ENCODE results near the gene GKN2.
A peak's percentile ranks its signal among the peaks of the same experiment; 100 is the strongest.
"Not testable (repeated sequence)": the region's sequence is repeated elsewhere in the genome, so short reads cannot be mapped to it uniquely, and the experiment has no call there.

Gene GKN2

DNA sequence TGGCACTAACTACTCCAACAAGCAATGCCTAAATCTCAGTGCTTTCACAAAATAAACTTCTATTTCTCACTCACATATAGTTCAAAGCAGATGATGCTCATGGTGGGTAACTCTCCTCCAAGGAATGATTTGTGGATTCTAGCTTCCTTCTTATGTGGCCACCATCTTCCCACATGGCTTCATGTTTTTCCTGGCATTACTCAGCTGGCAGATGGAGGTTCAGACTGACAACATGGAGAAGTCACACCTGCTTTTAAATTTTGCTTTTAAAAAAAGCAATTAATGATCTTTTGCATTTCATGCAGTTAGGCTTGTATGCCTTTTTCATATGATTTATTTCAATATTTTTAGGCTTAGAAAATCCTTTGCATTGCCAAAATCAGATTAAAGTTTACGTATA is 6.3 kb upstream of the GKN2 start:
- no peak for DNase-seq

GRCh38 chr2:68955432-68955831 is 2.7 kb upstream of the GKN2 start:
- not testable (repeated sequence) for DNase-seq

DNA sequence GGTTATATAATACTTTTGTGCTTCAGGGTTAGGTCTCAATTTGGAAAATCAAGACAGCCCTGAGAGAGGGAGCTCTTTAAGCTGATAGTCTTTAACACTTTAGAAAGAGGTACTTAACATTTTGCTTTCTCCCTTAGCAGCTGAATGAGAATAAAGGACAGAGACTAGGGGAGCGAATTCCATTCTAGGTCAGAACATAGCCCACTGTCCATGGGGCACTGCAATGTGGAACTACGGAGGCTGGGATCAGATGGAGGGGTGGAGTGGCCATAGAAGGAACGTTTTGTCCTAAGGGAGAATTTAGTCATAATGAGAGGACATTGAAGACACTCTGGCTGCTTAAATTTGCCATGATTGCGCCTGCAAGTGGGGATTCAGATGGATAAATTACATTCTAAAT is 794 bp downstream of the GKN2 start:
- no peak for DNase-seq

- no peak for DNase-seq
Observed at GRCh38 chr2:68948710-68949109, 4.0 kb downstream of the GKN2 start.

DNA sequence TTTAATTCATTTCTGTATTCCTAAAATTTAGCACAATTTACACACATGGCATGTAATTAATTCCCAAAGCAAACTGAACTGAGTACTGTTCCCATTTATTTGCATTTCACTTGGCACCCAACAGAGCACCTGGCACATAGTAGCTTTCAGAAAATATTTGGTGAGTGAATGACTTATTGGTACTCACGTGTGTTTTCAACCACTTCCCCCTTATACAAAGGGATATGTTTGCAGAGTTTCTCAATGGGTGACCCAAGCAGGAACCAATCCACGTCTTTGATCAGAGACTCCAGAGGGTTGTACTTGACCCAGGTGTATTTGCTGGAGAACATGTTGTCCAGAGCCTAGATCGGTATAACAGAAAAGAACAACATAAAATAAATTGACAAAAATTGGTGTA is 6.6 kb downstream of the GKN2 start:
- peak; percentile 73 for DNase-seq

GRCh38 chr2:68943581-68944568 is 8.8 kb downstream of the GKN2 start:
- DNase-seq, result peak; percentile 50

DNA sequence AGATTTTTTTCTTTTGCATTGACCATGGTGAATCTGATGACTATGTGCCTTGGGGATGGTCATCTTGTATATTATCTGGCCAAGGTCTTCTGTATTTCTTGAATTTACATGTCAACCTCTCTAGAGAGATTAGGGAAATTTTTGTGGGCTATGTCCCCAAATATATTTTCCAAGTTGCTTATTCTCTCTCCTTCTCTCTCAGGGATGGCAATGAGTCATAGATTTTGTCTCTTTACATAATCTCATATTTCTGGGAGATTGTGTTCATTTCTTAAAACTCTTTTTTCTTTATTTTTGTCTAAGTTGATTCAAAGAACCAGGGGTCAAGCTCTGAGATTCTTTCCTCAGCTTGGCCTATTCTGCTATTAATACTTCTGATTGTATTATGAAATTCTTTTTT is 9.9 kb downstream of the GKN2 start:
- DNase-seq, result no peak

- no peak for DNase-seq
Observed at GRCh38 chr2:68940369-68940768, 12.3 kb downstream of the GKN2 start.

GRCh38 chr2:68939962-68940361 is 12.7 kb downstream of the GKN2 start:
- no peak for DNase-seq

GRCh38 chr2:68938938-68939337 is 13.8 kb downstream of the GKN2 start:
- no peak for DNase-seq

DNA sequence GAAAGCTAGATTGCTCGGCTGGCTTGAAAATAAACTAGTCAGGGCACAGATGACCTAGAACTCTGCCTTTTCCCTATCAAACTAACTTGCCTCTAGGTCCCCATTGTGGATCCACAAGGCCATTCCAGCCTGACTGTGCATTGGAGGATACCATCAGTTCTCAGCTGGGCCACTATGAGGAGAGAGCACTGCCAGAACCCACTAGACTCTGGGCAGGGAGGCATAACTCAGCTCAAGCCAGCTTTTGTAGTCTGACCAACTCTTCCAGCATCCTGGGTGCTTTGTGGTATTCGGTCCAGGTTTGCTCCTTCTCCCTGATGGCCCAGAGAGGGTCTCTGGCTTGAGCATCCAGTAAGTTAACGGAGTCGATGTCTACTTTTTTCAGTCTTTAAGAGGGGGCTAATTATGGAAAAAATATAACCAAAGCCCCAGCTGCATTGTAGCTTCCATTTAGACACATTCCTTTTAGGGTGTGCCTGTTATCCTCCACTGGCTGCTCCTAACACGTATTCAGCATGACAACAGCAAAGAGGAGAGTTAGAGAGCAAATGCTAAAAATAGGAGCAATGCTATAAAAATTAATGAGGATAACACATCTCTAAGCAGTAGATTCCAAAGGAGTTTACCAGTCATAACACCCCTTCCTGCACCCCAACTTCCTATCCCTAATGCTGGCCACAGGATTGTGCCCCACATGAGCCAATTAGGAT is 15.2 kb downstream of the GKN2 start:
- DNase-seq, result no peak

GRCh38 chr2:68936889-68937288 is 15.8 kb downstream of the GKN2 start:
- DNase-seq, result no peak

DNA sequence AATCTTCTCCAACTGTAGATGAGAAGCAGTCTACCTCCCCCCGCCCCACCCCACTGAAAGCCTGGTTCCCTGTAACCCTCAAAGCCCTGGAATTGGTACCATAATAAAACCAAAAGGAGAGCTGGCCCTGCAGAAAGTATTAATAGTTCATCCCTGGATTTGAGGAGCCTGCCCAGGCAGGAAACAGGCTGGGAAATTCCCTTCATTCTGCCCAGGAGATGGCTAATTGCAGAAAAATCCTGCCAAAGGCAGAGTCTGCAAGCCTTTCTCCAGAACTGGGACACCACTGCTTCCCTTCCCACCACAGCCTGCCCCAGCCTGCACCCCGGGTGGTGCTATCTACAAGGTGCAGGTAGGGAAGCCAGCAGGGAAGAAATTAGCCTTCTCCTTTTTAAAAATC is 16.3 kb downstream of the GKN2 start:
- no peak for DNase-seq

DNA sequence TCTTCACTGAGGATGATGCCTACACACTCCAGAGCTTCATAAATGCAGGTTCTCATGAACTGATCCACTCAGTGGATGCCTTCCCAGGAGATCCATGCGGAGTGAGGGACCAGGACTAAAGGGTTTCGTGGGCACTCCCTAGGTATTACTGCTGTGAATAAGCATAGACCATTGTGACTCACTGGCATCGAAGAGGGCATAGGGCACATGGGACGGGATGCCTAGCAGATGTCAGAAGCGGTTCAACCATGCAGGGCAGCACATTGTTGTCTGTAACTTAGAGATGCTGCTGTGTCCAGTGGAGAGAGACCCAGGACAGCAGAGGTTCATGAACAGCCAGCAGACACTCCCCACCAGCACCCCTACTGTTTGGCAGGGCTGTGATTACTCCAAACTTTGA is 17.2 kb downstream of the GKN2 start:
- DNase-seq, result no peak

DNA sequence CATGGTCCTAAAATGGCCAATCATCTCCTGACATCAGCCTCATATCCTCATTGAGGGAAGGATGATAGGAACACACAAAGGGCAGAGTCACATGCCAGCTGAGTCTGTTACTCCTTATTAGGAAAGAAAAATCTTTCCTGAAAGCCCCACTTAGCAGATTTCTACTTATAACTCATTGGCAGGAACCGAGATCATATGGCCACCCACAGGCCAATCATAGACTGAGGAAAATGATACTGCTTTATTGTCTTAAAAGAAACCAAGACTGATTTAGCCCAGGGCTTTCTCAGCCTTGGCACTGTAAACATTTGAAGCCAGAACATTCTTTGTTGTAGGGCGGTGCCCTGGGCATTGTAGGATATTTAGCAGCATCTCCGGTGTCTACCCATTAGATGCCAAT is 18.7 kb downstream of the GKN2 start:
- DNase-seq, result no peak

DNA sequence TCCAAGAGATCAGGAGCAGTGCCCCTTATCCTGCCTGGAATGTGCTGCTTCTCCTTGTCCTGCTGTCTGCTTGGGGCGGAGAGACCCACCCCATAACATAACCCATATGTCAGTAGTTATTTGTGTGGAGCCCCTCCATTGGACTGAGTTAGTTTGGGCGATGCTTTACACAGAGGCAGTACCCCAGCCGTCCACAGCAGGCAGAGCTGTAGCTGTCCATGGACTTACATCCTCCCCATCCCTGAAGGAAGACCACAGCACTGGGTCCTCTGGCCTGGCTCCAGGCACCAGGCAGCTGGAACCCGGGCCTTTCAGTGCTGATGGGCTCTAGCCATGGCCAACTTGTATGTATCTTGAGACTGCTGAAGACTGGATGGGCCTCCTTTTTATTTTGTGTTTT is 20.3 kb downstream of the GKN2 start:
- DNase-seq, result no peak

GRCh38 chr2:68931799-68932198 is 20.9 kb downstream of the GKN2 start:
- DNase-seq, result no peak

DNA sequence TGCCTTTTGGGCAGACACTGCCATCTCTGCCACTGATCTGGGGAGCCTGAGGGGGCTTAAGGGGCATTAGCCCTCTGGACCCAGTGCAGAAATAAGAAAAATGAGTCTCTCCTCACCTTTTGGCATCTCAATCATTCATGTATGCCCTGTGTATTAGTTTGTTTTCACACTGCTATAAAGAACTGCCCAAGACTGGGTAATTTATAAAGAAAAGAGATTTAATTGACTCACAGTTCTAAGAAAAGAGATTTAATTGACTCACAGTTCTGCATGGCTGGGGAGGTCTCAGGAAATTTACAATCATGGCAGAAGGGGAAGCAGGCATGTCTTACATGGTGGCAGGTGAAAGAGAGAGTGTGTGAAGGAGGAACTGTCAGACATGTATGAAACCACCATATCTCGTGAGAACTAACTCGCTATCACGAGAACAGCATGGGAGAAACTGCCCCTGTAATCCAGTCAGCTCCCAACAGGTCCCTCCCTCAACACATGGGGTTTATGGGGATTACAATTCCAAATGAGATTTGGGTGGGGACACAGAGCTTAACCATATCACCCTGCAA is 21.5 kb downstream of the GKN2 start:
- DNase-seq, result no peak

DNA sequence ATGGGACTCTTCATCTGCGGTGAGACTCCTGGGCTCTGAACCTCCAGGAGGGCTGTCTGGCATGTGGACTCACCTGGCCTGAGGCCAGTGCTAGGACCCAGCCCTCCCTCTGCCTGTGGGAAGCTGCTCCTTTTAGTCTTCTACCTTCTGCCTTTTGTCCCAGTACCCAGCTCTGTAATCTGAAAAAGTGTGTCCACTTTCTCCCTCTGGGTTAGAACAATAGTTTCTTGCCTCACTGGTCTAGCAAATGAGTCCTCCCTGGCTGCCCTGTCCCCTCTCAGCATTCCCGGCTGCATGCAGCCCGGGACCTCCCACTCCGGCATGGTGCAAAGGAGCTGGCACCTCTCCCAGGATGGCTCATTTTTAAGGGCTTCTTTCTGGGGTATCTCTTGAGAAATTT is 25.9 kb downstream of the GKN2 start:
- no peak for DNase-seq

- peak; percentile 8 for DNase-seq
Observed at GRCh38 chr2:68925295-68925896, 27.3 kb downstream of the GKN2 start.

DNA sequence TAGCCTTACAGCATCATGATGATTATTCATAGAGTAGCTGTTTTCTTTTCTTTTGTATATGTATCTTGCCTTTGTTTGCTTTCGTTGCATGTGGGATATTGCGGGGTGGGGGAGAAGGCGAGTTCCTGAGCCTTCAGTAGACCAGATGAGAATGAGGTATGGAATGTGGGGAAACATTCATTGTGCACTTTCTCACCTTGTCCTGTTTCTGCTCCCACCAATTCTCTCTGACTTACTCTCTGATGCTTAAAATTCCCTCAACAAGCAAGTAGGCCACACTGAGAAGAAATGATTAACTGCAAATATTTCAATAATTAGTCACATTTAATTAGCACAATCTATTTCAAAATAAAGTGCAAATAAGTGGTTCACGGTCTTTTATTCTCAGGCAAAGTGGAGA is 31.0 kb downstream of the GKN2 start:
- no peak for DNase-seq

DNA sequence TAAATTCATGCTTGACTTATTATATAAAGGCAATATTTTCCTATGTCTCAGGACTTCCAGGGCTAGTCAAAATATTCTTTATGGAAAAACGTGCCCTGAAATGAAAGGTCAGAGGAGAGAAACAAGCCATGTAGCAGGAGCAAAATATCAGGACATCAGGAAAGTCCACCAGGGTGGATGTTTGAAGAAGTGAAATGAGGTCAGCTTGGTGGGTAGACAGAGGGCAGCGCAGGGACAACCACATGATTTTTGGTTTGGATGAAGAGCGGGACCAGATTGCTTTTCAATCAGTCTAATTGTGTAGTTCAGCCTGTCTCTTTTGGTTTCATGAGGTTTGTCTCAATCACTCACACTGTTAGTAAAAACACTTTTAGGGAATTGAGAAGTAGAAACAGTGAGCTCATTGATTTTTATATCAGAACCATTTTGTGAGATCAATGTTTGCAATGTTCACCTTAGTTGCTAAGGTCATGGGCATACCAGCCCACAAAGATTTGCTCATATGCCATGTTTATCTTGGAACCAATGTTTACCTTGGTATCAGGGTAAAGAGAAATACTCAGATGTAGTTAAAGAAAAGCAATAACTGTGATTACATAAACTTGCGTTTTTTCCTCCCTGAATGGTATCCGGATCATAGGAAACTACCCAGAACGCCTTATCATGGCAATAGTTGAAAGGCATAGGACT is 32.1 kb downstream of the GKN2 start:
- no peak for DNase-seq

- no peak for DNase-seq
Observed at GRCh38 chr2:68918497-68918896, 34.2 kb downstream of the GKN2 start.
